ENCODE data around the gene GBE1. TPM values are rescaled to one million over a fixed set of nuclear protein-coding genes. Genes with fewer than 3 reads are reported as not detected.
A peak's percentile ranks its signal among the peaks of the same experiment; 100 is the strongest.

Gene GBE1
- polyA plus RNA-seq, 1 experiment, result 37.0 TPM

GRCh38 chr3:81658322-81658997 is 103.0 kb downstream of the GBE1 start:
- DNase-seq (ENCODE audit: low read depth), result no peak
- TF ChIP-seq CTCF (IDR thresholded peaks at IDR 0.05; ENCODE audit: insufficient read depth, low read depth, low read length), result no peak
- POLR2A ChIA-PET, result no interaction called here
- Histone ChIP-seq H3K36me3 (ENCODE audit: control insufficient read depth, insufficient read depth, low read length) (0 out of 2 replicates have a peak, but pooled peaks cover 1% of the 10 kb centered on the region), H3K4me3 (ENCODE audit: low read depth, low read length) (no peak overlapping the region), H3K27me3 (ENCODE audit: control insufficient read depth, insufficient read depth, low read length) (no peaks in the 10 kb centered on the region)
- CTCF ChIA-PET, result interaction anchor here (1.0 kb wide), 1 partner anchor 8 kb away, joined by 3 read pairs; no protein-coding TSS in a partner anchor

- ChIA-PET CTCF (interaction anchor here (0.9 to 1.7 kb wide), 5 partner anchors 16 to 258 kb away, joined by 3 to 5 read pairs (median 3); no protein-coding TSS in a partner anchor), POLR2A (interaction anchor here (0.6 kb wide), 1 partner anchor 12 kb away, joined by 3 read pairs; no protein-coding TSS in a partner anchor)
- no peak overlapping the region for H3K4me3 ChIP-seq (ENCODE audit: low read depth, low read length)
- DNase-seq (ENCODE audit: low read depth), result no peak
- H3K27me3 ChIP-seq (ENCODE audit: control insufficient read depth, insufficient read depth, low read length), result no peaks in the 10 kb centered on the region
- no peaks in the 10 kb centered on the region; the same call in 1 of the 2 replicates for H3K36me3 ChIP-seq (ENCODE audit: control insufficient read depth, insufficient read depth, low read length)
- no peak for TF ChIP-seq CTCF (IDR thresholded peaks at IDR 0.05; ENCODE audit: insufficient read depth, low read depth, low read length)
Observed at GRCh38 chr3:81651139-81651538, 110.3 kb downstream of the GBE1 start.

GRCh38 chr3:81650187-81650586 is 111.3 kb downstream of the GBE1 start:
- no peaks in the 10 kb centered on the region for H3K27me3 ChIP-seq (ENCODE audit: control insufficient read depth, insufficient read depth, low read length)
- CTCF ChIA-PET, result interaction anchor here (1.0 to 1.7 kb wide), 4 partner anchors 17 to 231 kb away, joined by 3 to 5 read pairs (median 4); no protein-coding TSS in a partner anchor
- TF ChIP-seq CTCF (IDR thresholded peaks at IDR 0.05; ENCODE audit: insufficient read depth, low read depth, low read length), result no peak

GRCh38 chr3:81645248-81645647 is 116.2 kb downstream of the GBE1 start:
- H3K4me3 ChIP-seq (ENCODE audit: low read depth, low read length), result no peak overlapping the region
- DNase-seq (ENCODE audit: low read depth), result no peak
- no peak for TF ChIP-seq CTCF (IDR thresholded peaks at IDR 0.05; ENCODE audit: insufficient read depth, low read depth, low read length)
- no peaks in the 10 kb centered on the region for H3K27me3 ChIP-seq (ENCODE audit: control insufficient read depth, insufficient read depth, low read length)
- H3K36me3 ChIP-seq (ENCODE audit: control insufficient read depth, insufficient read depth, low read length), result no peaks in the 10 kb centered on the region
- ChIA-PET POLR2A (no interaction called here), CTCF (interaction anchor here (0.6 to 1.2 kb wide), 2 partner anchors 226 to 974 kb away, joined by 3 to 4 read pairs; no protein-coding TSS in a partner anchor)

More at GRCh38 chr3:81650187-81650586, 111.3 kb downstream of the GBE1 start:
- Histone ChIP-seq H3K36me3 (ENCODE audit: control insufficient read depth, insufficient read depth, low read length) (no peaks in the 10 kb centered on the region; the same call in 1 of the 2 replicates), H3K4me3 (ENCODE audit: low read depth, low read length) (no peak overlapping the region)
- DNase-seq (ENCODE audit: low read depth), result no peak
- POLR2A ChIA-PET, result no interaction called here

- TF ChIP-seq CTCF (IDR thresholded peaks at IDR 0.05; ENCODE audit: insufficient read depth, low read depth, low read length), result peak; percentile 40
- no peaks in the 10 kb centered on the region for H3K27me3 ChIP-seq (ENCODE audit: control insufficient read depth, insufficient read depth, low read length)
- ChIA-PET CTCF (no interaction called here), POLR2A (no interaction called here)
- H3K36me3 ChIP-seq (ENCODE audit: control insufficient read depth, insufficient read depth, low read length), result no peaks in the 10 kb centered on the region; the same call in 1 of the 2 replicates
- H3K4me3 ChIP-seq (ENCODE audit: low read depth, low read length), result no peak overlapping the region
- no peak for DNase-seq (ENCODE audit: low read depth)
Observed at GRCh38 chr3:81643721-81644120, 117.7 kb downstream of the GBE1 start.
